Kidney capillary endothelial cell (primary cell): ENCODE results near the gene KRT85.

Experiments
- DNase-seq: peaks from one replicate; pipeline ENCODE4 v3.0.0-alpha.2; 2018; ENCODE audit warnings: low spot score

Gene KRT85

GRCh38 chr12:52367876-52368275 lies 595 bp upstream of the KRT85 start:
- DNase-seq: no peak

DNA sequence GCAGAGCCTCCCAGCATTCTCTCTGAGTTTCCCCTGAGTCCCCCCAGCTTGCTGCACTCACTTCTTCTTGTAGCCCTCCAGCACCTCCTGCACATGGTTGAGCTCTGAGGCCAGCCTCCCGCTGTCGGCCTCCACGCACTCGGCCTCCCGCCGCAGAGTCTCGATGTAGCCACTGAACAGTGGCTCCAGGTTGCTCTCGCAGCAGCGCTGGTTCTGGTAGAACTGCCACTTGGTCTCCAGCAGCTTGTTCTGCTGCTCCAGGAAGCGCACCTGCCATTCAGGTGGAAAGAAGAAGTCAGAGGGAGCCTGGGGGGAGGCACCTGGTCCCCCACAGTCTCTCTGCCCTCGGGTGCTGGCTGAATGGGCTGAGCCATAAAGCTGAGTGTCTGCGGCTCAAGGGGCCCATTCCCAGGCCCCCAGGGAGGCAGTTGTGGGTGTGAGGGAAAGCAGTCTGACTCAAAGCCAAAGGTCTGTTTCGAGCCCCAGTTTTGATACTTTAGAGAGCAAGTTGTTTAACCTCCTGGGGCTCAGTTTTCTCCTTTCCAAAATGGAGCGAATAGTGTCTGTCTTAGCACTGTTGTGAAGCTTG lies 2.3 kb downstream of the KRT85 start:
- no peak for DNase-seq

DNA sequence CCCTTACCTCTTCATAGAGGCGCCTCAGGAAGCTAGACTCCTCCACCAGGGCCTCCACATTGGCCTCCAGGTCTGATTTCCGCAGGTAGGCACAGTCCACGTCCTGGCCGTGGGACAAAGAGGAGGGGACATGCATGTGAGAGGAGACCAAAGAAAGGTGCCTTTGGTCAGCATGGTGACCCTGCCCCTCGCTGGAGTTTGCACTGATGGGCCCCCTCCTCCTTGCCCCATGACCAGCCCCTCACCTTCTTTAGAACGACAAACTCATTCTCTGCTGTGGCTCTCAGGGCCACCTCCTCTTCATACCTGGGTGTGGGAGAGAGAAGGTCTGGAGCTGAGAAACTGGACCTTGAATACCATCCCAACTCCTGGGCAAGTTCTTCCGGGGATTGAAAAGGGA lies 3.2 kb downstream of the KRT85 start:
- no peak for DNase-seq

DNA sequence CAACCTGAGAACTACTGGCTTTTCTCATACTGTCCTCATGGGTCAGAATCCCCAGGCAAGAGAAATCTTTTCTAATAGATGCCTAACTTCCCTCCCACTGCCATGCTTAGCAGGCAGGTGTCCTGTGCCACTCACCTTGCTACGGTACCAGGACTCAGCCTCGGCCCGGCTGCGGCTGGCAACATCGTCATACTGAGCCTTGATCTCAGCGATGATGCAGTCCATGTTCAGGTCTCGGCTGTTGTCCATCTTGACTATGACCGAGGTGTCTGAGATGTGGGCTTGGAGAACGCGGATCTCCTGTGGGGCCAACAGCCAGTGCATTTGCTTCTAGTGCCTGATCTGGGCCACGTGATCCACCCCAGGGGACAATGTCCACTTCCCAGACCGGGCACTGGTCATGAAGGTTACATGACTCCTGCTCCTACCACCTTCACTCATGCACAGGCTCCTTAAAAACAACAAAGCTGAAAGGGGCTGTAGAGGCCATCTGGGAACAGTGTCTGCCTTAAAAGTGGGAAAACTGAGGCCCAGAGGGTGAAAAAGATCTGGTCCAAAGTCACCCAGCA lies 4.1 kb downstream of the KRT85 start:
- no peak for DNase-seq

GRCh38 chr12:52362118-52362726 lies 5.1 kb downstream of the KRT85 start:
- no peak for DNase-seq

GRCh38 chr12:52361553-52361952 lies 5.7 kb downstream of the KRT85 start:
- DNase-seq: no peak

- DNase-seq: no peak
Measured at GRCh38 chr12:52360663-52361271, 6.5 kb downstream of the KRT85 start.

GRCh38 chr12:52360106-52360662 lies 7.1 kb downstream of the KRT85 start:
- DNase-seq: no peak

DNA sequence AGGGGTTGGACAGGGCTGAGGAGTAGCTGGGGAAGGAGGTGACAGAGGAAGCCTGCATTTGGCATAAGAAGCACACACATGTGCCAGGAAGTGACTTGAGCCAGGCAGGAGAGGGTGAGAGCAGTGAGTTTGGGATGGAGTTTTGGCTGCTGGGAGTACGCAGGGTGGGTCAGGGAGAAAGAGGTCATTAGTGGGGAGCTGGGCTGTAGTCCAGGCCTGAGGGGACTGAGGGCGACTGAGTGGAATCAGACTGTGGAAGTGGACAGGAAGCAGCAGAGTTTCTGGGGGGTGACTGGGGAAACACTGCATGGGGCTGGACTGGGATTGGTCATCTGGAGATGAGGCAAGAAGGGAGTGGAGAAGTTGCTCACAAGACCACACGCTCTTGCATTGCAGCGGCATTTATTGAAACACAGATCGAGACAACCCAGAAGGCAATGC lies 7.6 kb downstream of the KRT85 start:
- DNase-seq: no peak

DNA sequence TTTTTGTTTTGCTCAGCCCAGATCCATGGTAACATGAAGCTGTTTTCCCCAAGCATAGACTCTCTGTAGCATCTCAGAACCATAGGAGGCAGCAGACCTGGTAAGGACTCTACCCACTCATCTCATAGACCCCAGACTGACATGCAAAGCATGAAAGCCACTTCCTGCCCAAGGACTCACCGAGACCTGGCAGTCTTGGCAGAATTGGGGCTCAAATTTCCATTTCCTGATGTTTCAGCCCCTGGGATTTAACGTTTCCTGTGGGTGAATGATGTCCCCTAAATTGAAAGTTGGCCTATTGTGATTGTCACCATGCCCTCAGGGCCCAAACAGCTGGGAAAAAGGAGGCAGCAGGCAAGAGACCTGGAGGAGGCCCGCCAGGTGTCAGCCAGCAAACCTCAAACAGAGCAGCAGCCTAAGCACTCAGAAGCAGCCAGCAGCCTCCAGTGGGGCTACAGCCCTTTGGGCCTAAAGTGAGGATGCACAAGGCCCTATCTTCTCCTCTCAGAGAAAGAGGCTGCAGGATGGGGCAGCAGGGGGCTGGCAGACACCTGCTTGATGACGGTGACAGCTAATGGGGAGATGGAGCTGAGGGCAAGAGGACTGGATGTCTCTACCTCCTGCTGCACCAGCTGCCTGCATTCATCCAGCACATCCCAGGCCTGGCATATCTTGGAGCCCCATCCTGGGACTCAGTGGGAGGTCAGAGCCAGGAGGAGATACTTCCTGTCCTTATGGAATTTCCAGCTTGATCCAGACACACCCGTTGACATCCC lies 8.5 kb downstream of the KRT85 start:
- DNase-seq: no peak

- DNase-seq: no peak
Measured at GRCh38 chr12:52356762-52357580, 10.3 kb downstream of the KRT85 start.

DNA sequence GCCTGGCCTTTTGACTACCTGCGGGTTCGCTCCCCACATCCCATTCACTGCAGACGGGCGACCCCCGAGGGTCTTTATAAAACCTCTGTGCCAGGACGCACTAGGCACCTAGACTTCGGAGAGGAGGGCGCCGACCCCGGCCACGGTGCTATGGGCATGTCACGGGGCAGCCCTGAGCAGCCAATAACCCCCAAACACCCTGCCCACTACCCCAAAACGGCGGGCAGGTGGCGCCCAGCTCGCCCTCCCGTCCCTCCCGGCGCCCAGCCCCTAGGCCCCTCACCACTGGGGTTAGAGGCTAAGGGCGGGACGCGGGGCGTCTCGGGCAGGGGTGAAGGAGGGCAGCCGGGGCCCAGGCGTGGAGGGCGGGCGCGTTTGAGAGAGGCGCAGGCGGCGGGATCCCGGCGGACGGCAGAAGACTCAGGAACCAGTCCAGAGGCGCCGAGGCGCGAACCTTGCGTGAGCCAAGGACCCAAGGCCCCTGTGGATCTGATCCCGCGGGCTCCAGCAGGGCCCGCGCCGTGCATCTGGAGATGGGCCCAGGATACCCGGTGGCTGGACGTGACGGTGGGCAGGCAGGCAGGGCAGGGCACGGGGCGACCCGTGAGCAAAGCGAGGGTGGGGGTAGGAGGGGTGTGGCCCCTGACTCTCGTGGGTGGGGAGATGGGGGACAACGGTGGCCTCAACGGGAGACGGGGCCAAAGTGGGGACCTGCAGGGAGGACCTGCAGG lies 11.1 kb downstream of the KRT85 start:
- DNase-seq: no peak

DNA sequence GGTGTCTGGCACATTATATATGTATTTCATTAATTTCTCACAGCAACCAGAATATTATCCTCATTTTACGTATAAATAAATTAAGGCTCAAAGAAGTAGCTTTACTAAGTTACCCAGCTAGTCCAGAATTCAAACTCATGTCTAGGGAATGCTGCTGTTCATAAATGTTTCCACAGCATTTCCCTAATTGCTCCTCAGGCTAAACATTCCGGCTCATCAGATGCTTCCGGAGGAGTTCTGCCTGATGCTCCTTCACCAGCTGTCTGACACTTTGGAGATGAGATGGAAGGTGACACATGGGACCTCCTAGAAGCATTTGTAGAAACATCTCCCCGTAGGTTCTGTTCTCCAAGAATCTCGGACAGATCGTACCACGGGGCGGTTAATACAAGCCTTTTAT lies 12.1 kb downstream of the KRT85 start:
- no peak for DNase-seq

DNA sequence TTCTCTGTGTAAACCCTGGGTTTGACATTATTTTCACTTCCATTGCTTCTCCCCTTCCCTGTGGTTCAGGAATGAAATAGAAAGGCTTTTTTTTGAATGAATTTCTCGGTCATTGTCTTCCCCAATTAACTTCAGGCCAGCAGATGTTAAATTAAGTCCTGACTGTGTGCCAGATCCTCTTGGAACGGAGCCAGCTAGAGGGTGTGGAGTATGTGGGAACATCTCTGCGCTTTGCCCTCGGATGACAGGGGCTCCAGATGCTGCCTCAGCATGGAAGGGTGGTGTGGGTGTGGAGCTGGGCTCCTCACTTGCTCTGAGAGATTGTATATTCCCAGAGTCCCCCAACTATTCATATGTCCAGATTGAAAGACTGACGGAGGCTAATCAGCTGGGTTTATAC lies 13.1 kb downstream of the KRT85 start:
- no peak for DNase-seq

- no peak for DNase-seq
Measured at GRCh38 chr12:52353766-52354165, 13.5 kb downstream of the KRT85 start.

- no peak for DNase-seq
Measured at GRCh38 chr12:52352951-52353350, 14.3 kb downstream of the KRT85 start.

DNA sequence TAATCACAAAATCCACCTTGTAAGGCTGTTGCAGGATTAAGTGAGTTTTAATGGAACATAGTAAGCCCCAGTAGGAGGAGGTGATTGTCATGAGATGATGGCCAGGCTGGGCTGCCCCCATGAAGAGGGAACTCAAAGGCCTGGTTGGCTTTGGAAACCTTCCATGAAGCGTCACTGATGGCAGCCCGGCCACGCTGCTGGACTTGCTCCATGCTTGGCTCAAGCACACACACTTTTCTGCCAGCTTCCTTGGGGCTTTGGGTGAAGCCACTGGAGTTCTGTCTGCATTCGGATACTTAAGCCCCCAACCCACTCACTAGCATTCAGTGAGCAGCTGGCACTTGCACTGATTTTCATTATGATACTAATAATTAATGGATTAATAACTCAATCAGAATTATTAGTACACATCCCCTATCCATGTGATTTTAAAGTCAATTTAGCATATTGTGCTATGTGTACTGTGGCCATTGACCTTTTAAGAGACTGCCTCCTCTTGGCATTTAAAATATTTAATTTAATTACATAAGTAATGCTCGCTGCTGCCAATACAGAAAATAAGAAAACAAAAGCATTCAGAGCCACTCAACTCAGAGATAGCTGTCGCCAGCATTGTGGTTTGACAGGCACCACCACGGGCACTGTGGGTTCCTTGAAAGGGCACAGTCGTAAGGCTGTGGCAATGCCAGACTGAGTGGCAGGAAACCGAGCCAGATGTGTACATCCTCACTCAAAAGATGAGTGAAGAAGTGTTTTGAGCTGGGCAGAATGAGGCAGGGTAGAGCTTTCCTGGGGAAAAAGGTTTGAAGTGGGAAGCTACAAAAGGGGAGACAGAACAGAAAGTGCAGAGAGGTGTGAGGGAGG lies 15.9 kb downstream of the KRT85 start:
- DNase-seq: no peak

DNA sequence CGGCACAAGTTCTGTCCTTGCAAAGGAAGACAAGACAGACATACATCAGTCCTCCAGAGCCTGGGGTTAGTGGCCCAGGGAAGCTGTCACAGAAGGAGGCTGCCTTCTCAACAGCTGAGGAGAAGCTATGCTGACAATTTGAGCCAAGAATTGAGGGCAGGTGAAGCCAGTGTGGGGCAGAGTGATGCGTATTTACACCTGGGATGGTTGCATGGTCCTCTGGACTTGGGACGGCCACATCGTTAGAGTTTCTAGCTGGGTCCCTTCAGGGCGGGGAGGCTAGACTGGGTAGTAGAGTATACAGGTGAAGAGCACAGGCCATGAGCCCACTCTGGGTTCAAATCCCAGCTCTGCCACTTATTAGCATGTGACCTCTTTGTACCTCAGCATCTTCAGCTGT lies 16.5 kb downstream of the KRT85 start:
- DNase-seq: no peak

DNA sequence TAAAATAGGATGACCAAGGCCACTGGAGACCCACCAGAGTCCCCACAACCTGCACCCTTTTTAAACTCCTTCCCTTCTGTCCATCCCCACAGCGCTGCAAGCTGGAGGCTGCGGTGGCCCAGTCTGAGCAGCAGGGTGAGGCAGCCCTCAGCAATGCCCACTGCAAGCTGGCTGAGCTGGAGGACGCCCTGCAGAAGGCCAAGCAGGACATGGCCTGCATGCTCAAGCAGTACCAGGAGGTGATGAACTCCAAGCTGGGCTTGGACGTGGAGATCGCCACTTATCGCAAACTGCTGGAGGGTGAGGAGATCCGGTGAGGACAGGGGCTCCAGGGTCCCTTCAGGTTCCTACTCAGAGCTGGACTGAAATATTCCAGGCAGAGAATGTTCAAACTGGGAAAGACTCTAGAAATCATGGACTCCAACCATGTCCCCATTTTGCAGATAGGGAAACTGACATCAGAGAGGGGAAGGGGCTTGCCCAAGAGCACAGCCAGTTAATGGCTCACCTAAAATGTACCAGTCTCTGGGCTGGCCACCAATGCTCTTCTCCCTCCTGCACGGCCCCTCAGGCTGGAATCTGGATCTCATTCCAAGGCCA lies 17.2 kb downstream of the KRT85 start:
- no peak for DNase-seq
